SK-N-SH (cell line): ENCODE data around the gene PIP5K1B. TPM values are rescaled to one million over a fixed set of nuclear protein-coding genes. Genes with fewer than 3 reads are reported as not detected.

Source experiments
- CTCF ChIA-PET: fragments of 300-600, 350-600 bp; formaldehyde crosslinking; extraction: SDS; loops from one replicate; lab custom pipeline; 2021; lab: Yijun Ruan, JAX
- POLR2A ChIA-PET: fragments of 350-600 bp; sonication (Branson Sonifier 250); formaldehyde crosslinking; extraction: SDS; loops from one replicate; lab custom pipeline; 2020; ENCODE audit warnings: antibody characterized with exemption, inconsistent platforms; lab: Yijun Ruan, JAX
- DNase-seq: peaks from one replicate; pipeline ENCODE4 v3.0.0; 2012
- H2AFZ ChIP-seq: fragments of 200-600 bp; sonication (generic); 2 replicates; pipeline ENCODE4 v1.8.1; 2016; ENCODE audit warnings: antibody characterized with exemption, mild to moderate bottlenecking, low read depth
- H3F3A ChIP-seq: fragments of 200-600 bp; sonication (generic); replicated peaks from 2 replicates; pipeline ENCODE3; 2016; ENCODE audit warnings: antibody characterized with exemption, mild to moderate bottlenecking; ENCODE audit not compliant: insufficient read depth
- H3K27ac ChIP-seq, 2 experiments: fragments of 200-500 bp in 1 of 2; fragments of 200-600 bp in 1 of 2; sonication (Bioruptor generic) in 1 of 2; sonication (generic), shearing (Covaris generic) in 1 of 2; 2 replicates each; pipeline versions ENCODE4 v1.5.1 to v1.6.1; 2014 to 2016; ENCODE audit warnings: low read depth in 2 of 2, inconsistent platforms in 1 of 2, low read length in 1 of 2, mild to moderate bottlenecking in 1 of 2, mixed read lengths in 1 of 2
- H3K27me3 ChIP-seq: fragments of 200-600 bp; sonication (generic), shearing (Covaris generic); 2 replicates; pipeline ENCODE4 v1.6.1; 2016; ENCODE audit warnings: mixed run types; ENCODE audit not compliant: insufficient read depth
- H3K36me3 ChIP-seq, 2 experiments: fragments of 200-500 bp in 1 of 2; fragments of 200-600 bp in 1 of 2; sonication (Bioruptor generic) in 1 of 2; sonication (generic) in 1 of 2; replicated peaks in 1 of 2; 2 replicates each; pipeline versions ENCODE3 to v1.5.1; 2014 to 2016; ENCODE audit warnings: low read length in 1 of 2, mild to moderate bottlenecking in 1 of 2; ENCODE audit not compliant: insufficient read depth in 2 of 2, control insufficient read depth in 1 of 2
- H3K4me1 ChIP-seq, 2 experiments: fragments of 200-500 bp in 1 of 2; fragments of 200-600 bp in 1 of 2; sonication (Bioruptor generic) in 1 of 2; sonication (generic), shearing (Covaris generic) in 1 of 2; 2 replicates each; pipeline versions ENCODE4 v1.5.1 to v1.6.1; 2014 to 2016; ENCODE audit warnings: low read depth in 1 of 2, low read length in 1 of 2, mixed run types in 1 of 2; ENCODE audit not compliant: insufficient read depth in 2 of 2, control insufficient read depth in 1 of 2
- H3K4me2 ChIP-seq: fragments of 200-600 bp; sonication (generic), shearing (Covaris generic); 2 replicates; pipeline ENCODE4 v1.6.1; 2017; ENCODE audit warnings: mixed run types
- H3K4me3 ChIP-seq, 2 experiments: fragments of 200-500 bp in 1 of 2; fragments of 200-600 bp in 1 of 2; sonication (Bioruptor generic) in 1 of 2; sonication (generic), shearing (Covaris generic) in 1 of 2; 2 replicates each; pipeline versions ENCODE4 v1.5.1 to v1.8.1; 2014 to 2016; ENCODE audit warnings: low read depth in 2 of 2, inconsistent platforms in 1 of 2, low read length in 1 of 2, mild to moderate bottlenecking in 1 of 2, mixed read lengths in 1 of 2, moderate library complexity in 1 of 2
- H3K79me2 ChIP-seq: fragments of 200-600 bp; sonication (generic); 2 replicates; pipeline ENCODE4 v1.8.1; 2017; ENCODE audit warnings: mild to moderate bottlenecking; ENCODE audit not compliant: insufficient read depth
- H3K9ac ChIP-seq: fragments of 200-600 bp; sonication (generic); 2 replicates; pipeline ENCODE4 v1.6.1; 2017; ENCODE audit warnings: mixed run types
- H3K9me2 ChIP-seq: fragments of 200-600 bp; sonication (generic); 2 replicates; pipeline ENCODE4 v1.6.1; 2017; ENCODE audit warnings: mixed run types
- H3K9me3 ChIP-seq: fragments of 200-600 bp; sonication (generic); 2 replicates; pipeline ENCODE4 v1.6.1; 2017; ENCODE audit warnings: mixed run types, mild to moderate bottlenecking, moderate library complexity
- H4K20me1 ChIP-seq: fragments of 200-600 bp; sonication (generic); 2 replicates; pipeline ENCODE4 v1.6.1; 2017; ENCODE audit warnings: mild to moderate bottlenecking, mixed run types; ENCODE audit not compliant: insufficient read depth
- ELF1 ChIP-seq: IDR thresholded peaks from 2 replicates; pipeline ENCODE4 v1.4.0; 2012
- EP300 ChIP-seq, 2 experiments: IDR thresholded peaks; 2 replicates each; pipeline versions ENCODE4 v1.4.0 to v1.6.1; 2012; ENCODE audit warnings: borderline replicate concordance in 1 of 2, low read depth in 1 of 2, low read length in 1 of 2
- EZH2phosphoT487 ChIP-seq: fragments of 200-600 bp; sonication (generic); IDR thresholded peaks from 2 replicates; pipeline ENCODE4 v1.6.1; 2017; ENCODE audit warnings: low read depth, mixed run types, mild to moderate bottlenecking, antibody characterized with exemption, moderate library complexity, borderline replicate concordance
- FOSL2 ChIP-seq: IDR thresholded peaks from 2 replicates; pipeline ENCODE4 v1.4.0; 2012; ENCODE audit warnings: low read depth, mild to moderate bottlenecking, moderate library complexity, borderline replicate concordance
- MAX ChIP-seq: IDR thresholded peaks from 2 replicates; pipeline ENCODE4 v1.4.0; 2012; ENCODE audit warnings: low read depth
- MEF2A ChIP-seq: IDR thresholded peaks from 2 replicates; pipeline ENCODE4 v1.4.0; 2012; ENCODE audit warnings: low read depth, borderline replicate concordance
- MXI1 ChIP-seq: IDR thresholded peaks from 2 replicates; pipeline ENCODE4 v1.6.1; 2012; ENCODE audit warnings: mild to moderate bottlenecking, low read depth, low read length, improper control_type of control experiment
- NFIC ChIP-seq: IDR thresholded peaks from 2 replicates; pipeline ENCODE4 v1.4.0; 2012; ENCODE audit warnings: borderline replicate concordance
- NRF1 ChIP-seq: IDR thresholded peaks from 2 replicates; pipeline ENCODE4 v1.6.1; 2012; ENCODE audit warnings: low read depth, mild to moderate bottlenecking, low read length
- POLR2AphosphoS5 ChIP-seq: IDR thresholded peaks from 2 replicates; pipeline ENCODE4 v1.6.1; 2012; ENCODE audit warnings: low read depth, low read length
- REST ChIP-seq: IDR thresholded peaks from 2 replicates; pipeline ENCODE4 v1.6.1; 2012; ENCODE audit warnings: mild to moderate bottlenecking, low read depth, low read length, moderate library complexity
- RFX5 ChIP-seq: IDR thresholded peaks from 2 replicates; pipeline ENCODE4 v1.6.1; 2012; ENCODE audit warnings: mild to moderate bottlenecking, improper control_type of control experiment, low read length
- RXRA ChIP-seq: IDR thresholded peaks from 2 replicates; pipeline ENCODE4 v1.4.0; 2012; ENCODE audit warnings: low read depth, mild to moderate bottlenecking, borderline replicate concordance
- SIN3A ChIP-seq: IDR thresholded peaks from 2 replicates; pipeline ENCODE4 v1.6.1; 2012; ENCODE audit warnings: low read depth, mild to moderate bottlenecking, low read length, moderate library complexity, borderline replicate concordance
- YY1 ChIP-seq: IDR thresholded peaks from 2 replicates; pipeline ENCODE4 v1.4.0; 2012; ENCODE audit warnings: low read depth, mild to moderate bottlenecking
- WGBS: methylation state at CpG from one replicate; pipeline ENCODE4 v1.1.6; 2017; ENCODE audit warnings: low lambda C conversion rate; 5-methylcytosine and 5-hydroxymethylcytosine counted together
- polyA plus RNA-seq, 3 experiments: library from polyadenylated mRNA; depleted of rRNA; stranded (reverse); fragments of >200 nt; gene quantifications; 2 replicates each; pipeline ENCODE4 v1.2.3, GENCODE V29; 2012
- TF ChIP-seq, protein P1 (sequence below): IDR thresholded peaks from 2 replicates; pipeline ENCODE4 v1.4.0; 2012; ENCODE audit warnings: low read depth, borderline replicate concordance

Gene PIP5K1B
- polyA plus RNA-seq, 1 of the 3 experiments (the other 2 are of a cell fraction) = not detected

GRCh38 chr9:68759981-68760673 lies 55.1 kb downstream of the PIP5K1B start (continued):
- TF ChIP-seq SIN3A = no peak
- TF ChIP-seq MAX = no peak

GRCh38 chr9:68760674-68761333 lies 55.8 kb downstream of the PIP5K1B start:
- POLR2A ChIA-PET = no interaction called here

GRCh38 chr9:68762570-68762969 lies 57.5 kb downstream of the PIP5K1B start:
- ChIA-PET POLR2A (no interaction called here), CTCF (no interaction called here)
- DNase-seq = no peak
- H2AFZ ChIP-seq = no peak overlapping the region
- H3K79me2 ChIP-seq = no peaks in the 10 kb centered on the region
- no peak overlapping the region for H3K9ac ChIP-seq
- H3K4me1 ChIP-seq = no peaks in the 10 kb centered on the region
- no peak for TF ChIP-seq MAX
- no peak for TF ChIP-seq EZH2phosphoT487
- TF ChIP-seq MEF2A = no peak
- no peak for TF ChIP-seq SIN3A
- TF ChIP-seq YY1 = no peak
- TF ChIP-seq NFIC = no peak
- TF ChIP-seq NRF1 = no peak
- no peak for TF ChIP-seq REST
- TF ChIP-seq RFX5 = no peak
- TF ChIP-seq ELF1 = no peak
- TF ChIP-seq, protein P1, sequence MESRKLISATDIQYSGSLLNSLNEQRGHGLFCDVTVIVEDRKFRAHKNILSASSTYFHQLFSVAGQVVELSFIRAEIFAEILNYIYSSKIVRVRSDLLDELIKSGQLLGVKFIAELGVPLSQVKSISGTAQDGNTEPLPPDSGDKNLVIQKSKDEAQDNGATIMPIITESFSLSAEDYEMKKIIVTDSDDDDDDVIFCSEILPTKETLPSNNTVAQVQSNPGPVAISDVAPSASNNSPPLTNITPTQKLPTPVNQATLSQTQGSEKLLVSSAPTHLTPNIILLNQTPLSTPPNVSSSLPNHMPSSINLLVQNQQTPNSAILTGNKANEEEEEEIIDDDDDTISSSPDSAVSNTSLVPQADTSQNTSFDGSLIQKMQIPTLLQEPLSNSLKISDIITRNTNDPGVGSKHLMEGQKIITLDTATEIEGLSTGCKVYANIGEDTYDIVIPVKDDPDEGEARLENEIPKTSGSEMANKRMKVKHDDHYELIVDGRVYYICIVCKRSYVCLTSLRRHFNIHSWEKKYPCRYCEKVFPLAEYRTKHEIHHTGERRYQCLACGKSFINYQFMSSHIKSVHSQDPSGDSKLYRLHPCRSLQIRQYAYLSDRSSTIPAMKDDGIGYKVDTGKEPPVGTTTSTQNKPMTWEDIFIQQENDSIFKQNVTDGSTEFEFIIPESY = no peak
- TF ChIP-seq MXI1 = no peak
- no peak for TF ChIP-seq EP300 (IDR thresholded peaks at IDR 0.05; ENCODE audit: borderline replicate concordance in 1 of 2, low read depth in 1 of 2, low read length in 1 of 2)
- TF ChIP-seq RXRA = no peak
- no peak for TF ChIP-seq POLR2AphosphoS5
- no peak for TF ChIP-seq FOSL2
- H3K27me3 ChIP-seq = no peaks in the 10 kb centered on the region
- no peak overlapping the region for H3K27ac ChIP-seq
- no peaks in the 10 kb centered on the region for H3K9me2 ChIP-seq
- no peaks in the 10 kb centered on the region for H3F3A ChIP-seq
- WGBS = 15% methylated on average over 4 of the region's 4 CpGs
- no peak overlapping the region for H3K4me3 ChIP-seq
- H3K9me3 ChIP-seq = no peaks in the 10 kb centered on the region
- H3K4me2 ChIP-seq = no peak overlapping the region
- no peaks in the 10 kb centered on the region for H4K20me1 ChIP-seq
- no peaks in the 10 kb centered on the region for H3K36me3 ChIP-seq

More at GRCh38 chr9:68760674-68761333, 55.8 kb downstream of the PIP5K1B start:
- no peaks in the 10 kb centered on the region for H3K4me1 ChIP-seq
- no peak overlapping the region for H3K4me3 ChIP-seq
- no peaks in the 10 kb centered on the region for H3K36me3 ChIP-seq
- no peaks in the 10 kb centered on the region for H4K20me1 ChIP-seq
- H3K9me2 ChIP-seq = no peaks in the 10 kb centered on the region
- TF ChIP-seq RXRA = no peak
- H3K9ac ChIP-seq = no peak overlapping the region
- H3K27me3 ChIP-seq = peaks cover 2% of the 10 kb centered on the region; the same call in 1 of the 2 replicates
- H3F3A ChIP-seq = no peaks in the 10 kb centered on the region
- H3K27ac ChIP-seq = no peak overlapping the region
- no peak overlapping the region for H3K4me2 ChIP-seq
- no peaks in the 10 kb centered on the region for H3K79me2 ChIP-seq
- 0% methylated on average over 2 of the region's 2 CpGs for WGBS
- no peak for DNase-seq
- CTCF ChIA-PET = no interaction called here
- no peak overlapping the region for H2AFZ ChIP-seq
- no peaks in the 10 kb centered on the region for H3K9me3 ChIP-seq
